Rectal smooth muscle tissue (tissue), 1 donor: Measurements from ENCODE around the gene TLR5.

Experiments used
- H3K27ac ChIP-seq: one replicate; pipeline ENCODE4 v1.7.0; 2013; ENCODE audit warnings: low read depth, low read length, inconsistent platforms
- H3K27me3 ChIP-seq: one replicate; pipeline ENCODE4 v1.7.0; 2013; ENCODE audit warnings: low read length; ENCODE audit not compliant: control insufficient read depth, insufficient read depth
- H3K36me3 ChIP-seq: one replicate; pipeline ENCODE4 v1.7.0; 2013; ENCODE audit warnings: low read length; ENCODE audit not compliant: control insufficient read depth, insufficient read depth
- H3K4me1 ChIP-seq: one replicate; pipeline ENCODE4 v1.7.0; 2013; ENCODE audit warnings: low read length; ENCODE audit not compliant: control insufficient read depth, insufficient read depth
- H3K4me3 ChIP-seq: one replicate; pipeline ENCODE4 v1.7.0; 2013; ENCODE audit warnings: low read length
- H3K9ac ChIP-seq: one replicate; pipeline ENCODE4 v1.7.0; 2013; ENCODE audit warnings: low read length

Gene TLR5

DNA sequence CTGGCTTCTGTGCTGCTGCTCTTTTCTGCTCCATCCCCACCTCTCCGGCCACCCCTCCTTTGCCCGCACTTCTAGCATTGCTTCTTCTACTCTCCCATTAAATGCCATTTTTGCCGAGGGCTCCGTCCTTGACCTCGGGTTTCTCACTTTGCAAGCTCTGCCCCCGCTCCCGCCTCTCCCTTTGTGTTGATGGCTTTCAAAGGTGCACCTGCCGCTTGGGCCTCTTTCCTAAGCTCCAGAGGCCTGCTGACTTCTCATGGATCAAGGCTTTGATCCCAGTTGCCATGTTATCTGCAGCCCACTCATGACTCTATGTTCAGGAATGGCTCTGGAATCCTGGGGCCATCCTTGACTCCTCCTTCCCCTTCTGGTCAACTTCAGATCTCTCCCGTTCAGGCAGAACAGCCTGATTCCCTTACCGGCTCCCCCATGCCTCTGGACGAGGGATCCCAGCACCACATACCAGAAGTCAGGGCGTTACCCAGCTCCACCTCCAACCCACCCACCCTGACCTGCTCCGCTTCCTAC lies 54.3 kb downstream of the TLR5 start:
- H3K4me3 ChIP-seq = no peak overlapping the region
- H3K9ac ChIP-seq = no peak overlapping the region
- peaks cover 67% of the 10 kb centered on the region for H3K4me1 ChIP-seq
- H3K36me3 ChIP-seq = no peaks in the 10 kb centered on the region
- H3K27me3 ChIP-seq = no peaks in the 10 kb centered on the region
- peak overlapping the region; percentile 90 for H3K27ac ChIP-seq

DNA sequence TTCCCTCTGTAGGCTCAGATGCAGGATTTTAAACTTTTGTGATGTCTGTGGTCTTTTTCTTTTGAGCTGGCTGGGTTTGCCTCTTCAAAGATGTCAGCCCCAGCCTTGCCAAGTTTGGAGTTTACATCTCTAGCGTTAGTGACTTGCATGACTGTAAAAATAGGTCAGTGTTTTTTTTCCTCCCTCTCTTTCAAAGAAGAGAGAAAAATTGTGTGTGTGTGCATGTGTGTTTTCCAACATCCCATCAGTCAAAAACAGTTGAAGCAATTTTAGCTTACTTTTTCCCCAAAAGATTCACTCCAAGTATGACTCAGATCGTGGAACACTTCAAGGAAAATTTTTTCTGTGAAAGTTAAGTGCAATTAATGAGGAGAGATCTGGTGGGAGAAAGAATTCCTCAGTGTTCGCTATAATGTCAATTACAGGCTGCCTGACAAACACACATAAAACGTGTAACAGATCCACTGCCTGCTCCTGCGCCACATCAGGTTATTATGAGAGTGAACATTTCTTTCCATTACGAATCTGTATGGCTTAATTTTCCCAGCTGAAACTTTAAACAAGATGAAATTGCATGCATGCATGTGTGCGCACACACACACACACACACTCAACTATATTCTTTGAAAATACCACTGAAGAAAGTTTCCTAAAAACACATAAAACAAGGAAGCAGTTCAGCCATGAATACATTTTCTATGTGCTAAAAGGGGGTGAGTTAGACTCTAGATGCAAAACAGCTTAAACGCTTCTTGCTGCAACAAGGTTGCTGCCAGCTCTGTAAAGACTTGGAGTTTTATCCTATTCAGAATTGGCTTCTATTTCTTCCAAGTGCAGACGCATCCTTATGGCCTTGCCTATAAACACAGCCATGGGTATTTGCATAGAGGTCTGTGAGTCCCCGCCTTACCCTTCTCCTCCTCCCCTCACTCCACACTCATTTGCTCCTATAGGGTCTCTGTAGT lies 55.5 kb downstream of the TLR5 start:
- no peak overlapping the region for H3K9ac ChIP-seq
- H3K36me3 ChIP-seq = no peaks in the 10 kb centered on the region
- H3K4me1 ChIP-seq = peaks cover 61% of the 10 kb centered on the region
- H3K4me3 ChIP-seq = no peak overlapping the region
- no peaks in the 10 kb centered on the region for H3K27me3 ChIP-seq
- peak overlapping the region; percentile 90 for H3K27ac ChIP-seq

DNA sequence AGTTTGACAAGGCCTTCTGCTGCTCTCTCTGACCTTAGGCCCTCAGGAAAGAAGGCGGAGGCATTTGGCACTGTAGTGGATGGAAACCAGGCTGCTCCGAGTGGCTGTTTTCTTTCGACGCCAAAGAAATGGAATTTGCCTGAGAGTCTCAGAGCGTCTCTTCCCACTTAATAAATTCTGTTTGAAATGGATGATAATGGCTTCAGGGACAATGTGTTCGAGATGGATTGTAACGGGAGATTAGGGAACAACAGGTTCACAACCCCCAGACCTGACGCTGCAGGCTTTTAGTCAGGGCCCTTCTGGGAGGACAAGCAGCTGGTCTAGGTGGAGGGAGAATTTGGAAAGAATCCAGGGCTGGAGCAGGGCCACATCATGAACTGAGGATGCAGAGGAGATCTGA lies 58.6 kb downstream of the TLR5 start:
- H3K9ac ChIP-seq = no peak overlapping the region
- peaks cover 53% of the 10 kb centered on the region for H3K4me1 ChIP-seq
- no peaks in the 10 kb centered on the region for H3K27me3 ChIP-seq
- H3K27ac ChIP-seq = peak overlapping the region; percentile 90
- H3K4me3 ChIP-seq = no peak overlapping the region
- H3K36me3 ChIP-seq = no peaks in the 10 kb centered on the region

DNA sequence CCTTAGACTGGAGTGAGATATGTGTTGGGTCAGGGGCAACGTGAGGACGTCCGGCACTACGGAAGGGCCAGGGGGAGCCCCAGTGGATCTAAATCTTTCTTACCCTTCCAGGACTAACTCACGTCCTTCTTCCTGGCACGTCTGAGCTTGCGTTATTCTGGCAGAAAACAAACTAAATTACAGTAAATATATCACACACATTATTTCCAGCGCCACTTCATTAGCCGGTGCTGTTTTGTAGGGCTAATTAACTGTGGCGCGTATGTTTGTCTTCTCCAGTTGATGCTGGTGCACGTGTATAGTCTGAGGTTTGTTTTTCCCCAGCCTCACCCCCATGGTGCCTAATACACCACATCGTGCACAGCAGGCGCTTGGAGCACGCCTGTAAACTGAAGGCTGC lies 59.2 kb downstream of the TLR5 start:
- Histone ChIP-seq H3K27me3 (no peaks in the 10 kb centered on the region), H3K4me1 (peaks cover 48% of the 10 kb centered on the region), H3K9ac (no peak overlapping the region), H3K4me3 (no peak overlapping the region), H3K27ac (peak overlapping the region; percentile 90), H3K36me3 (no peaks in the 10 kb centered on the region)

DNA sequence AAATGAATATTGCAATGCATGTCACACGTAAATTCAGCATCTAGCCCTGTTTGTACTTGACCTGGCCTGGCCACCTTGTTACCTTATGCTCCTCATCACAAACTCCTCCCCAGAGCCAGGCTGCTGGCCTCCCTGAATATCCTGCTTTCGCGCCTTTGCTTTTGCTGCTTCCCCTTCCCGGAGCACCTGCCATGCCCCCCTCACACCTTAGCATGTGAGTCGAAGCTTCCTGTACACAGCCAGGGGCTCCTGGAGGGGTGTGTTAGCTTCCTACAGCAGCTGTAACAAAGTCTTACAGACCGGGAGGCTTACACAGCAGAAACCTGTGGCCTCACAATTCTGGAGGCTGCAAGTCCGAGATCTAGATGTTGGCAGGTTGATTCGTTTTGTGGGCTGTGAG lies 60.1 kb downstream of the TLR5 start:
- Histone ChIP-seq H3K9ac (no peak overlapping the region), H3K27ac (no peak overlapping the region), H3K27me3 (no peaks in the 10 kb centered on the region), H3K36me3 (no peaks in the 10 kb centered on the region), H3K4me3 (no peak overlapping the region), H3K4me1 (peaks cover 39% of the 10 kb centered on the region)

DNA sequence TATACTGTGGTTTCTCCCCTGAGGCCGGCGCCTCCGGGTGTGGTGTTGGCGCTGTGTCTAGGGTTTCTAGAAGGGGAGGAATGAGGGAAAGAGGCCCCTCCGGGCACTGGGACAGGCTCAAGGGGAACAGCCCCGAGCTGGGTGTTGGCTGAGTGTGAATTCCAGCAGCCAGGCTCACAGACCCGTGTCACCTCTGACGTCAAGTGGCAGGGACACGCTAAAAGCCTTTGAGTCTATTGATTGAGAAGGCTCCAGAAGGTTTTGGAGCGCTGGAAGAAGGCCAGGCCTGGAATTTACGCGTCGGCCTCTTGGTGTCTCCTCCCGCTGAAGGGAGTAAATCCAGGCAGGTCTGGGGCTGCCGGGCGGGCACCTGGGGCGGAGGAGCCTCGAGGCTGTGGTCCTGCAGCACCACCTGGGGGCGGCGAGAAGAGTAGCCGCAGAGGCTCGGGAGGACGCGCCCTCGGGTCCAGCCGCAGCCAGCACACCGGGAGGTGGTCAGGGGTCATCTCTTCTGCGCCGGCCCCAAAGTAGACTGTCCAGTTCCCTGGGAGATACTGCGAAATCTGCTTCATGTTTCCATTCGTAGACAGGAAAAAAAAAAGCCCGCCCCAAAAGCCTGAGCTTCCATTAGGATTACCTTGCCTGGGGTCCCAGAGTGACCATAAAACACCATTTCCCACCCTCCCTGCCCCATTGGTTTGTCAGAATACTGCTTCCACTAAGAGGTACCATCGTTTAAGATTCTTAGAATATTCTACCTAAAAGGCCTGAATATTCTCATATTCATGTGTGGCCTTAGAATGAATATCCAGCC lies 61.7 kb downstream of the TLR5 start:
- Histone ChIP-seq H3K27ac (peak overlapping the region; percentile 75), H3K4me3 (peak overlapping the region; percentile 65), H3K27me3 (no peaks in the 10 kb centered on the region), H3K9ac (no peak overlapping the region), H3K36me3 (no peaks in the 10 kb centered on the region), H3K4me1 (peaks cover 30% of the 10 kb centered on the region)

DNA sequence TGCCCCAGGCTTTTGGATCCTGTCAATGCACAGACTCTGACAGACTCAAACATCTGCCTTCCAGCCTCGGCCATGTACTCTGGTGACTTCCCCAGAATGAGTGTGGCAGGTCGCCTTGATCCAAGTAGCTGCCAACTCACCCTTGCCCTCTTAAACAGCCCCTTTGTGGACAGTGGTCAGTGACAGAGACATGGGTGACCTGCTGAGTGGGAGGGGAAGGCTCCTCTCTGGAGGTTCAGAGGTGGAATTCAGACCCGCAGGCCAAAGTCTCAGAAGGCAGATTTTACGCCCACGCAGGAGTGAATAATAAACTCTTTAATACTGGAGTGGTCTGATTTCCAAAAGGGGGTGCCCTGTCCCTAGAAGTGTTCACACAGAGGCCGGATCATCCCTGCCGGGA lies 63.5 kb downstream of the TLR5 start:
- H3K36me3 ChIP-seq = no peaks in the 10 kb centered on the region
- no peak overlapping the region for H3K27ac ChIP-seq
- H3K4me1 ChIP-seq = peaks cover 20% of the 10 kb centered on the region
- no peak overlapping the region for H3K4me3 ChIP-seq
- no peaks in the 10 kb centered on the region for H3K27me3 ChIP-seq
- H3K9ac ChIP-seq = no peak overlapping the region

DNA sequence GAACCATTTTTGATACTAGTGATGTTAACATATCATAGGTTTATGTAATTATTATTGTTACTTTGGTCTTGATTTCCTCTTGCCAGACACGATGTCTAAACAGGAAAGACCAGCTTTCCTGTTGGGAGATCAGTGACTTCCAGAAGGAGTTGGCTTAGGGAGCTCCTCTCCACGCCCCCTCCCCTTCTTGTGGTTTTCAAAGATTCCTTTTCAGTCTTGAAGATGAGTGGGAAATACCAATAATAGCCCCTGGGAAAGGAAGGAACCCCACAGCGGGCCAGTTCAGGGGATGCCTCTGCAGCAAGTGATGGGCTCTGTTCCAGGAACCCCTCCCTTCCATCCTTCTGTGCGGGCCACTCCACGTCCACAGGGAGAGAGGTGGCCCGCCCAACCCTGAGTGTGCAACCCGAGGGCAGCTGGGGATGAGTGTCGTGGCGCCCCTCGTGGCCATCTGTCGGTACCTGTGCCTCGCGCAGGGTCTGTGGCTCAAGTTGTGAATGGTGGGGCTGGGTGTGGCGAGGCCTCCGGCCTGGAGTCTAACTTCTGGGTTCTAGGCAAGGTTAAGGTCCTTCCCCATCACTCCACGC lies 65.7 kb downstream of the TLR5 start:
- H3K27me3 ChIP-seq = no peaks in the 10 kb centered on the region
- H3K4me1 ChIP-seq = peaks cover 13% of the 10 kb centered on the region
- H3K27ac ChIP-seq = no peak overlapping the region

DNA sequence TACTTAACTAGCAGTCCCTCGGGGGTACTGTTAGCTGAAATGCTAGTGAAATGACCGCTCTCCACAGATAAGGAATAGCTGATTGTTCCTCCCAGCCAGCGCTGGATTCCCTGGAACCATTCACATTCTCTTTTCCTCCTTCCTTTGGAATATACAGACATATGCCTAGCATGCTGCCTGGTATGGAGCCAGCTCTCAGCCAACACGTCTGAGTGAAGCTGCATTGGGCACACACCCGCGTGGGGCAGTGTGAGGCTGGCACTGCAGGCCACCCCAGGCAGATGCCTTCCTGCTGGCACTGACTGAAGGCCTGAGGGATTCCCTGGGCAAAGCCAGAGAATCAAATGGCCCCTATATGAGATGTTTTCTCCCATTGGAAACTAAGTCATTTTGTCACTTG lies 66.7 kb downstream of the TLR5 start:
- H3K36me3 ChIP-seq = no peaks in the 10 kb centered on the region

More for the DNA sequence above, 65.7 kb downstream of the TLR5 start:
- H3K36me3 ChIP-seq = no peaks in the 10 kb centered on the region
- no peak overlapping the region for H3K4me3 ChIP-seq
- H3K9ac ChIP-seq = no peak overlapping the region

DNA sequence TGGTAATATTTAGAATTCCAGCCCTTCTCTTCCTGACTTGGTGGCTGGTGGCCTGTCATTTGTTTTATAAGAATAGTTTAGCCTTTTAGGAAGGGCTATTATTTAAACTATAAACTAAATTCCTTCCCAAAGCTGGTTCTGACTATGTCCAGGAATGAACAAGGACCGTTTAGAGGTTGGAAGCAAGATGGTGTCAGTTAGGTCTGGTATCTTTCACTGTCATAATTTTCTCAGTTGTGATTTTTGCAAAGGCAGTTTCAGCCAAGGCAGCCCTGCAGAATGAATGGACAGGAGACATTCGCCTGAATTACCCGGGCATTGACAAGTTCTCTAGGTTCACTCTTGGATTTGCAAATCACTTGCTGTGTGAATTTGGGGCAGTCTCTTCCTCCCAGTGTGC lies 67.2 kb downstream of the TLR5 start:
- Histone ChIP-seq H3K9ac (no peak overlapping the region), H3K27ac (no peak overlapping the region)

More for the DNA sequence above, 66.7 kb downstream of the TLR5 start:
- Histone ChIP-seq H3K27ac (no peak overlapping the region), H3K27me3 (no peaks in the 10 kb centered on the region), H3K4me3 (no peak overlapping the region), H3K4me1 (peaks cover 13% of the 10 kb centered on the region), H3K9ac (no peak overlapping the region)

DNA sequence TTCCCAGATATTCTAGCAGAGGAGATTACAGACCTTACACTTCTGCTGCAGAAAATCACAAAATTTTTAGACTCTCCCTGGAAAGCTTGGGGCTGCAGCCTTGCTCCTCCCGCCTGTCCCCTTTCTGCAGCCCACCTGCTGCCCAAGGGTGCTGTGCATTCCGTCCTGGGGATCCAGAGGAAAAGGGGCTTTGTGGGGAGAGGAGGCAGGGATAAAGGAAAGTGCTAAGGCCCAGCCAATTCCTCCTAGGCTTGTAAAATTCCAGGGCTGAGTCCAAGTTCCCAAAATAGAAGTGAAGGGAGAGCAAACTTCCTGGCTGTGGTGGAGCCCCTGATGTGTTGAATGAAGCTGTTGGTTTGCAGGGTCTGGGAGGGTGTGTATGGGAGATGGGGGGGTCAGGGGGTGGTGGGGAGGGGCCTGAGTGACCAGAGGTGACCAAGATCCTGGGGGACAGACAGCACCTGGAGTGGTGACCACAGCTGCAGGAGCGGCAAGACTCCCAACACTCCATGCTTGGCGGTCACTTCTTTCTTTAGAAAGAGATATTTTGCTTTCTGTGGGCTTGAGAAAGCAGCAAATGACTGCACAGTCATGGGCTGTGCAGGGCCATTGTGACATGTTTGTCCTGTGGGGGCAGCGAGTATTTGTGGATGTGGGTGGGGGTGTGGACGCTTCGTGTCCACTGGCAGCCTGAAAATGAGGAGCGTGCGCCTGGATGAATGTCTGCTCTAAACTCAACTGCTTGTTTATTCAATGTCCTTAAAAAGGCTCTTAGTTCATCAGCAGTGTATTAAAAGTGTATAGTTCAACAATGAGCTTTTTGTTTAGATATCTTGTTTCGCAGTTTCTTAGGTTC lies 68.4 kb downstream of the TLR5 start:
- H3K4me3 ChIP-seq = no peak overlapping the region
- peaks cover 13% of the 10 kb centered on the region for H3K4me1 ChIP-seq
- peak overlapping the region; percentile 52 for H3K27ac ChIP-seq

More for the DNA sequence above, 67.2 kb downstream of the TLR5 start:
- Histone ChIP-seq H3K36me3 (no peaks in the 10 kb centered on the region), H3K27me3 (no peaks in the 10 kb centered on the region), H3K4me1 (peaks cover 13% of the 10 kb centered on the region), H3K4me3 (no peak overlapping the region)

More for the DNA sequence above, 68.4 kb downstream of the TLR5 start:
- Histone ChIP-seq H3K27me3 (no peaks in the 10 kb centered on the region), H3K36me3 (no peaks in the 10 kb centered on the region), H3K9ac (no peak overlapping the region)
